ENCODE measurements around the gene ARIH2. TPM values are rescaled to one million over a fixed set of nuclear protein-coding genes. Genes with fewer than 3 reads are reported as not detected.

ARIH2 gene
- total RNA-seq, 4 donors from 2014 or later, result 57.9 to 148 (median 61.8) TPM

GRCh38 chr3:49035281-49035680 lies 116.6 kb downstream of the ARIH2 start:
- Histone ChIP-seq H3K4me3 (no peak overlapping the region), H3K36me3 (peaks cover 89% of the 10 kb centered on the region), H3K4me1 (no peaks in the 10 kb centered on the region), H3K27ac (no peak overlapping the region), H3K27me3 (no peaks in the 10 kb centered on the region), H3K9me3 (no peaks in the 10 kb centered on the region)
- no peak for TF ChIP-seq EP300 (IDR thresholded peaks at IDR 0.05)
- no peak for TF ChIP-seq POLR2A (IDR thresholded peaks at IDR 0.05)
- TF ChIP-seq POLR2AphosphoS5 (IDR thresholded peaks at IDR 0.05), result no peak
- TF ChIP-seq CTCF (IDR thresholded peaks at IDR 0.05), result no peak
- WGBS, result 88% methylated on average over 3 of the region's 3 CpGs
- no peak for DNase-seq (ENCODE audit: low spot score in 2 of 2)

Other genes with a start within 250 kb of the ARIH2 start
- 10 to 100 TPM; 34.8 to 59.2 (median 44.9) TPM for gene NCKIPSD, start 232.9 kb upstream of the ARIH2 start, total RNA-seq
- gene IP6K2, start 201.6 kb upstream of the ARIH2 start, total RNA-seq, result 100 to 1,000 TPM; 169 to 269 (median 246) TPM
- 10 to 100 TPM; 24.9 to 34.5 (median 29.5) TPM for gene PRKAR2A, start 71.0 kb upstream of the ARIH2 start, total RNA-seq
- 10 to 100 TPM; 11.3 to 23.7 (median 17.9) TPM for gene SLC25A20, start 20.0 kb upstream of the ARIH2 start, total RNA-seq
- 10 to 100 TPM; 18.5 to 57.2 (median 27.9) TPM for gene P4HTM, start 71.4 kb downstream of the ARIH2 start, total RNA-seq
- 100 to 1,000 TPM in 1 of 4 donors, 10 to 100 TPM in 3; 49.1 to 105 (median 55.5) TPM for gene WDR6, start 88.5 kb downstream of the ARIH2 start, total RNA-seq
- gene DALRD3, start 99.7 kb downstream of the ARIH2 start, total RNA-seq, result 10 to 100 TPM; 44.3 to 55.4 (median 50.7) TPM
- gene NDUFAF3, start 103.3 kb downstream of the ARIH2 start, total RNA-seq, result 100 to 1,000 TPM in 1 of 4 donors, 10 to 100 TPM in 3; 45.0 to 104 (median 63.1) TPM
- gene IMPDH2, start 110.6 kb downstream of the ARIH2 start, total RNA-seq, result 100 to 1,000 TPM; 184 to 355 (median 229) TPM
- gene QRICH1, start 175.2 kb downstream of the ARIH2 start, total RNA-seq, result 100 to 1,000 TPM in 2 of 4 donors, 10 to 100 TPM in 2; 85.8 to 187 (median 115) TPM
- 100 to 1,000 TPM; 297 to 451 (median 380) TPM for gene QARS1, start 185.9 kb downstream of the ARIH2 start, total RNA-seq
- gene USP19, start 202.0 kb downstream of the ARIH2 start, total RNA-seq, result 10 to 100 TPM; 46.1 to 82.1 (median 76.0) TPM
- 100 to 1,000 TPM; 333 to 563 (median 501) TPM for gene LAMB2, start 214.2 kb downstream of the ARIH2 start, total RNA-seq
- 10 to 100 TPM; 29.0 to 48.2 (median 35.3) TPM for gene CCDC71, start 247.5 kb downstream of the ARIH2 start, total RNA-seq